Activated T-helper 1 cell treated with anti-CD3 and anti-CD28 coated beads, Interleukin-2, amount 50 U/mL, for 16 hours (primary cell): ENCODE results near the gene NLRX1.
"Not testable (repeated sequence)": the region's sequence is repeated elsewhere in the genome, so short reads cannot be mapped to it uniquely, and the experiment has no call there.

ENCODE experiments used
- DNase-seq, 2 donors: peaks; one replicate each; pipeline ENCODE4 v3.0.0-alpha.2; 2020; ENCODE audit warnings: low read depth in 1 of 2, low spot score in 1 of 2

NLRX1 gene, protein sequence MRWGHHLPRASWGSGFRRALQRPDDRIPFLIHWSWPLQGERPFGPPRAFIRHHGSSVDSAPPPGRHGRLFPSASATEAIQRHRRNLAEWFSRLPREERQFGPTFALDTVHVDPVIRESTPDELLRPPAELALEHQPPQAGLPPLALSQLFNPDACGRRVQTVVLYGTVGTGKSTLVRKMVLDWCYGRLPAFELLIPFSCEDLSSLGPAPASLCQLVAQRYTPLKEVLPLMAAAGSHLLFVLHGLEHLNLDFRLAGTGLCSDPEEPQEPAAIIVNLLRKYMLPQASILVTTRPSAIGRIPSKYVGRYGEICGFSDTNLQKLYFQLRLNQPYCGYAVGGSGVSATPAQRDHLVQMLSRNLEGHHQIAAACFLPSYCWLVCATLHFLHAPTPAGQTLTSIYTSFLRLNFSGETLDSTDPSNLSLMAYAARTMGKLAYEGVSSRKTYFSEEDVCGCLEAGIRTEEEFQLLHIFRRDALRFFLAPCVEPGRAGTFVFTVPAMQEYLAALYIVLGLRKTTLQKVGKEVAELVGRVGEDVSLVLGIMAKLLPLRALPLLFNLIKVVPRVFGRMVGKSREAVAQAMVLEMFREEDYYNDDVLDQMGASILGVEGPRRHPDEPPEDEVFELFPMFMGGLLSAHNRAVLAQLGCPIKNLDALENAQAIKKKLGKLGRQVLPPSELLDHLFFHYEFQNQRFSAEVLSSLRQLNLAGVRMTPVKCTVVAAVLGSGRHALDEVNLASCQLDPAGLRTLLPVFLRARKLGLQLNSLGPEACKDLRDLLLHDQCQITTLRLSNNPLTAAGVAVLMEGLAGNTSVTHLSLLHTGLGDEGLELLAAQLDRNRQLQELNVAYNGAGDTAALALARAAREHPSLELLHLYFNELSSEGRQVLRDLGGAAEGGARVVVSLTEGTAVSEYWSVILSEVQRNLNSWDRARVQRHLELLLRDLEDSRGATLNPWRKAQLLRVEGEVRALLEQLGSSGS

DNA sequence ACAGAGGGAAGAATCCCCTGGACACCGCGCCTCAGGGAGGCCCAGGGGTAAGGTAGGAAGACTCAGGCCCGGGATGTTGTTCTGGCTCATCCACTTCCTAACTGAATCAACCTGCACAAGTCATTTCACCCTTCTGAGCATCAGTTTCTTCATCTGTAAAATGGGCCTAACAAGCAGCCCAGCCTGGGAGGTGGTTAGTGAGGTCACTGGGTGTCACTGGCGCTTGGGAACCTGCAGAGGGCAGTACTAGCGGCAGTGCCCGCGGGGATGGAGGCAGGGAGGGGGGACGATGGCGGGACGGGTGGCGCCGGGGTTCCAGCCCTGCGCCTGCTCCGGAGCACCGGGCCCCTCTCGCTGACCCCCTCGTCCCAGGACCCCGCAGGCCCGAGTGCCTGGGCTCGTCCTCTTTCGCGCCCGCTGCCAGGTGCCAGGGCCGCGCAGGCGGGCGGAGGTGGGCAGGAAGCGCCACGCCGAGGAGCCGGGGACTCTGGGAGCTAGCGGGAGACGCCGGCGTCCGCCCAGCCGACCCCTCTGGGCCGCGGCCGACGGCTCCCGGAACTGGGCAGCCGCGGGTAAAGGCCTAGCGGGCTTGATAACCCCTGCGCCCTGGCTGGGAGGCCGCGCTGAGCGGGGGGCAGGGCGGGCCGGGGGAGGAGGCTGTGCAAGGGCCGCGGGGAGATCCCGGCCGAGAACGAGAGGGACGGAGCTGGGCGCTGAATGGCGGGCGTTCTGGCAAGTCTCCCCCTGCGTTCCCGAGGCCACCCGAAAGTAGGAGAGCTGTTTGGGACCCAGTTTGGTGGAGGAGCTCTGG is at the start of gene NLRX1:
NLRX1 (plus strand) TSS at position 255 of the 811 bp plus-strand sequence. CDS start 2,679 bp downstream, outside the sequence.
- peak; percentile 67 to 71 for DNase-seq

DNA sequence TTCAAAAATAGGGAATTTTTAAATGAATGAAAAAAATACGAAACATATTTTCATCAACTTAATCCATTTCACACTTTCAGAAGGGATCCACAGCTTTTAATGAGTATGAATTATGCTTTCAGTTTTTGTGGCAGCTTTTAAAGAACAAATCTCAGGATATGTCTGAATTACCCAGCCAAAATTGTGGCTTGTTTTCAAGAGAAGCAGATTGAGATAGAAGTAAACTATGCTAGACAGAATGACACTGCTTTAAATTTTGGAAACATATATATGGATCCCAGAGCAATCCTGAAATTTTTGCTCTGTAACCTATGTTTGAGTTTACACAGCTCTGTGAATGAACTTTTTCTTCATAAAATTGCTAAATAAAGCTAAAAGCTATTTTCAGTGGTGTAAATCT is 49.6 kb upstream of the NLRX1 start:
- DNase-seq = no peak

DNA sequence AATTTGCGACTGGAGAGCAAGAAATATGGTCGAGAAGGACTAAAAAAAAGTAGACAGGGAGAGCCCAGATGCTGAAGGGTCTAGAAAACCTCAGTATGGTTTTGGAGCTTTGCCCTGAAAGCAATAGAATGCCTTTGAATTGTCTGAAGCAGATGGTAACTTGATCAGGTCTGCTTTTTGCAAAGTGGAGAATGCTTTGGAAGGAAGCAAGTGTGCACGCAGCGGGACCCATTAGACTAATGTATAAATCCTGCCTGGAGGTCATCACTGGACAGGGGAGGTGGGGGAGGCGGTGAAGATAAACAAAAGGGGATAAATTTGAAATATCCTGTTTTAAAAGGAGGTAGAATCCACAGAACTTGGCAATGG is 47.9 kb upstream of the NLRX1 start:
- no peak for DNase-seq

DNA sequence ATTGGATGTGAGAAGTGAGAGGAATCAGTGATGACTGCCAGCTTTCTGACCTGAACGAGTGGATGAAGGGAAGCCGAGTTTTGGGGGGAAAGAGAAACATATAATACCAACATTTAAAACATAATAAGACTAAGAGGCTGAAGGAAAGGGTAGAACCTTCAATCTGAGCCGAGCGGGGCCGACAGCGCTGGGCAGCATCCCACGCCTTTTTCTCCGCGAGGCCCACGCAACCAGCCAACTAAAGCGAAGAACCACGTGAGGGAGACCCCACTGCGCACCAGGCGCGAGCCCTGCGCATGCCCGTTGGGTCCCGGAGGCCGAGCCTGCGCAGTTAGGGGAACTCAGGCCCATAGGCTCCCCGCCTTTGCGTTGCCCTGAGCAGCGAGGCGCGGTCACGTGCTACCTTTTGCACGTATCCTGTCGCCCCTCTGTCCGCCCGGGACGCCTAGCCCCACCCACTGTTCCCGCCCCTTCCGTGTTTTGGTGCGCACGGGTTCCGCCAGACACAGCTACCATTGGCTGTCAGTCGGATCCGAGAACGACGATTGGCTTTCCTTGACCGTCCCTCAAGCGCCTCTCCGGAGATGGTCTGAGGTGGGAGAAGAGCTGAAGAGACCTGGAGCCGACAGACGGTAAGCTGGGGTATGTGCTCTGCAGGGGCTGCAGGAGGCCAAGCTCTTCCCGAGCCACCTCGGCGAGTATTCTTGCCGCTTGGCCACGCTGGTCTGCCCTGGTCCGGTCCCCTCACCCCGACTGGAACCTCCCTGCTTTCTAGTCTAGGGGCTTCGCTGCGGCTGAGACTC is 47.3 kb upstream of the NLRX1 start, which contains the start of gene HINFP:
HINFP (plus strand) TSS at position 573 of the 803 bp plus-strand sequence. CDS start 5,365 bp downstream, outside the sequence.
- DNase-seq = peak; percentile 99 to 100

DNA sequence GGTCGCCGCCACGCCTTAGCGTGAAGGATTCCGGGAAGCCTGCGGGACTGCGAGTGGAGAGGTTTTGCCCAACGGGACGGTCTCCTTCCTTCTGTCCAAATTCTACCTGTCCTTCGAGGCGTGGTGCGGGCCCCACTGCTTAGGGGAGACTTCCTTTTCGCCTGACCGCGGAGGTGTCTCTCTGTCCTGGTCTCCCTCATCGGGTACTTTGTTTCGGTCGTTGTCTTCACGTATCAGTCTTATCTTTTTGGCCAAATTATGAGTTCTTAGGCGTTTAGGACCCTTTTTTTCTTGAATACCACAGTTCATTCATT is 46.8 kb upstream of the NLRX1 start:
- no peak for DNase-seq

DNA sequence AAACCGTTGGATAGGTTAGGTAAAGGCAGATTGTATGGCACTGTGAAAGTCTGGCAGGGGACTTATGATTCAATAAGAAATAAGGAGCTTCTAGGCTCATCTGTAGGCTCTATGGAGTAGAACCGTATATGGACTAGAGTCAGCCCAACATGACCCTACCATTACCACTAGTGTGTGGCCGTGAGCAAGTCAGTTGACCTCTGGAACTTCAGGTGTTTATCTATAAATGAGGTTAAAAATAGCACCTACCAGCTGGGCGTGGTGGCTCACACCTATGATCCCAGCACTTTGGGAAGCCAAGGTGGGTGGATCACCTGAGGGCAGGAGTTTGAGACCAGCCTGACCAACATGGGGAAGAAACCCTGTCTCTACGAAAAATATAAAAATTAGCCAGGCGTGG is 42.7 kb upstream of the NLRX1 start:
- no peak for DNase-seq

DNA sequence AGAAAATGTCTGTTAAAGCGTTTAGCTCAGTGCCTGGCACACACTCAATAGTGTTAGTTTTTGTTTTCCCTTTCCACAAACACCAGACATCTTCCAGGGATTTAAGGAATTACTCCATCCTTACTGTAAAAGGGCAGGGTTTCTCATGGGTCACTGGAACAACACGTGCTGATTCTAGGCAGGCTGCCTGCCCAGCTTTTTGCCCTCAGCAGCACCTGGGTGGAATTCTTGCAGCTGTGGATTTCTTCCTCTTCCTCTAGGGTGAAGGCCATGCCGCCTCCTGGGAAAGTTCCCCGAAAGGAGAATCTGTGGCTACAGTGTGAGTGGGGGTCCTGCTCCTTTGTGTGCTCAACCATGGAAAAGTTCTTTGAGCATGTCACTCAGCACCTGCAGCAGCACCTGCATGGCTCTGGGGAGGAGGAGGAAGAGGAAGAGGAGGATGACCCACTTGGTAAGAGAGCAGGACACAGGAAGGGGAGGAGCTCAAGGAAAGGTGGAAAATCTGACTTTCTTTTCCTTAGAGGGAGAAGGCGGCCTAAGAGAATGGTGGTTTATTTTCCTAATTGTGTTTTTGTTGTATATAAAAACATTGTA is 41.8 kb upstream of the NLRX1 start:
- no peak for DNase-seq

DNA sequence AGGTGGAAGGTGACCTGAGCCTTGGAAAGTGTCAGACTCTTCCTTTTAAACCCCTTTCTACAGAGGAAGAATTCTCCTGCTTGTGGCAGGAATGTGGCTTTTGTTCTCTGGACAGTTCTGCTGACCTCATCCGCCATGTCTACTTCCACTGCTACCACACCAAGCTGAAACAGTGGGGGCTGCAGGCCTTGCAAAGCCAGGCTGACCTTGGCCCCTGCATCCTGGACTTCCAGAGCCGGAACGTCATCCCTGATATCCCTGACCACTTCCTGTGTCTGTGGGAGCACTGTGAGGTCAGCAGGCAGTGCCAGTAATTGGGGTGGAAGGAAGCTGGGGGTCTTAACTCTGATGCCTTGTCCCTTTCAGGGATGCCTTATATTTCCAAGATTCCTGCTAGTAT is 37.9 kb upstream of the NLRX1 start:
- DNase-seq = no peak

DNA sequence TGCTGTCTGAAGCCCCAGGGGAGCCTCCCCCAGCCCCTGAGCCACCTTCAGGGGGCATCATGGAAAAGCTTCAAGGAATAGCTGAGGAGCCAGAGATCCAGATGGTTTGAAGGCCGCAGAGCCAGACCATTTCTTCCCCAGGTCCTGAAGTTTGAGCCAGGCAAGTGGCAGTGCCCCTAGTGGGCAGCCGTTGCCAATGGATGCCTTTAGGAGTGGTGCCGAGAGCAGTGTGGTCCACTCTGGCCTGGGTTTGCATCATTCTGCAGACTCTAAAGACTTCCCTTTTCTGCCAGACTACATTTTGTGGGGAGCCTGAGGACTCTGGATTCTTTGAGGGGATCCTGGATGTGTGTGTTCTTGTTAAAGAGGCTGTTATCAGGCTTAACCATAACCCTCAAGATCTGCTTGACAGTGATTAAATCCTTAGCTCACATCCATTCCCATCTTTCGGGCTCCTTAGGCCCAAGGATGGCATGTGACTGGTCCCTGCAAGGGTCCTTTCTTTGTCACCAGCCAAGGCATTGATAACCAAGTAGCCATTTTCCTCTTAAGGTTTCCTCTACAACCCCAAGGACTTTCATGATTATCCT is 34.0 kb upstream of the NLRX1 start:
- no peak for DNase-seq

DNA sequence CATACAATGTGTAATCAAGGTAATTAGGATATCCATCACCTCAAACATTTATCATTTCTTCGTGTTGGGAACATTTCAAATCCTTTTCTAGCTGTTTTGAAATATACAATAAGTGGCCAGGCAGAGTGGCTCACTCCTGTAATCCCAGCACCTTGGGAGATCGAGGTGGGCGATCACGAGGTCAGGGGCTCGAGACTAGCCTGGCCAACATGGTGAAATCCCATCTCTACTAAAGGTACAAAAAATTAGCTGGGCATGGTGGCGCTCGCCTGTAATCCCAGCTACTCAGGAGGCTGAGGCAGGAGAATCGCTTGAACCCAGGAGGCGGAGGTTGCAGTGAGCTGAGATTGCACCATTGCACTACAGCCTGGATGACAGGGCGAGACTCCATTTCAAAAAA is 29.2 kb upstream of the NLRX1 start:
- DNase-seq = not testable (repeated sequence)

DNA sequence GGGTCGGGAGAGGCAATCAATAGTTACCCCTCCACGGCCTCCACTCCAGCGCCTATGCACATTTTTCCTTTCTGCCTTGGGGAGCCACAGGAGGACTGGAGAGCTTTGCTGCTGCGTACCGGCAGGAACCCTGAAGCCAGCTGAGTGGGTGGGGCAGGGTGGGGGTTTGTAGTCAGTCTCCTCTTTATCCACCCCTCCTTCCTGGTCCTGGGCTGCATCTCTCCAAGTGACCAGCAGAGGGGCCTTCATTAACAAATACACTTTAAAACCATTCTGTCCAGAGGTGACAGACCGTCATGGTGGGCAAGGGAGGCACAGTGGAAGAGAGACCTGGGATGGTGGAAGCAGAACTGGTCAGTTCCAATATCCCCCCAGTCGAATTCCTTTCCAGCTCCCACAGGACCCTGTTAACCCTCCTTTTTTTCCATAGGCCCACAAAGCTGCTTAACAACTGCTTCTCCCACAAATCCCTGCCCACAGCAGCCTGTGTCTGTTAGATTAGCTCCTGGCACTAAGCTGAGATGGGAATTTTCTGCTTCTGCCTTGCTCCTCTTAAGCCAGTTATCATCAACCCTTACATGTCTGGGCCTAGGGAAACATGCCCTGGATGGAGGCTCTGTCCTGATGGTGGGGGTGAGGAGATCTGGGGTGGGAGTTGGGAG is 23.6 kb upstream of the NLRX1 start:
- no peak for DNase-seq

DNA sequence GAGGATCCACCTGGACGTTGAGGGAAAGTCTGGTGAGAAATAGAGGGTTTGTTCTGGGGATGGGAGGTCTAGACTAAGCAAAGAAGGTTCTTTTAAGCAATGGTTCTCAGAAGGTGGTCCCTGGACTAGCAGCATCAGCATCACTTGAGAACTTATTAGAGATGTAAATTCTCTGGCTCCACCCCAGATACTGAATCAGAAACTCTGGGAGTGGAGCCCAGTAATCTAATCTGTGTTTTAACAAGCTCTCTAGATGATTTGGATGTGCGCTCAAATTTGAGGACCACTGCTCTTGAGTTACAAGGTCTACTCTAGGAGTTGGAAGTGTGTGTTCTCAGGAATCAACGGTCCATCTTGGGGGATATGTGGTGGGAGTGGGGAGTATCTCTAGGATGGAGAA is 23.0 kb upstream of the NLRX1 start:
- DNase-seq = no peak

DNA sequence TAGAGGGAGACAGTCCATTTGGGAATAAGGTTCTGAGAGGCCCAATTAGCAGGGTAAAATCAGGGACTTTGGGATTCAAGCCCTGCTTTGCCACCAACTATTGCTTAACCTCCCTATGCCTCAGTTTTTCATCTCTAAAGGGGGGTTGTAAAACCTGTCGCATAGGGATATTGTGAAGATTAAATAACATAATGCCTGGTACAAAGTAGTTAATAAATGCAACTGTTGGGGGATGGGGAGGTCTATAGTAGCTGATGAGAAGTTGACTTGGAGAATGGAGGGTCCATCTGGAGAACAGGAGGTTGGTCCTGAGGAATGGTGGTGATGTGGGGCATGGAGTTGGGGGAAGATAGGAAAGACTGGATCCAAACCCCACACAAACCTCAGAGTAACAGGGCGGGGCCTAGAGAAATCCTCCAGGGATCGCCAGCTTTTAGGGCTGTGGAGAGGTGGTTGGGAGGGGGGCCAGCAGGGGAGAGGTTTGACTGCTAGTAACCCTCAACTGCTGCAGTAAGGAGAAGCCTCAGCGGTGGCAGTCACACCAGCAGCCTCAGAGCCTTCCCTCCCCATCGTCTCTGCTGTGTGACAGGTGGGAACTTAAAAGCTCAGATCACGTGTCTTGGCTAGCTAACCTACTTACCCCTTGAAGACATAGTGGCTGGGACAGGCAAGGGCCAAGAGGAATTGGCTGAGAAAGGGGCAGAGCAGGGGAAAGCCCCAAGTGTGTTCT is 20.8 kb upstream of the NLRX1 start:
- no peak for DNase-seq

DNA sequence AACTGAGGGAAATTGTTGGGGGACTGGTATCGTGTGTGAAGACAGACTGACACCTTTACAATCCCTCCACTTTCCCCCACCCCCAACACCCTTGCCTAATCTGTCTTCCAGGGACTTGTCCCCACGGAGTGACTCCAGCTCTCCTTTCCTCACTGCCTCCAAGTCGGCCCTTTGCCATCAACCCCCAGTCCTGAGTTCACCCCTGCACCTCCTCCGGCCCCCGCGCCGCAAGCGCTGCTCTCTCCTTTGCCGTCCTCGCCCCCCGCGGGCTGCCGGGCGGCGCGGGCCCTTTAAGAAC is 19.9 kb upstream of the NLRX1 start:
- DNase-seq = no peak

DNA sequence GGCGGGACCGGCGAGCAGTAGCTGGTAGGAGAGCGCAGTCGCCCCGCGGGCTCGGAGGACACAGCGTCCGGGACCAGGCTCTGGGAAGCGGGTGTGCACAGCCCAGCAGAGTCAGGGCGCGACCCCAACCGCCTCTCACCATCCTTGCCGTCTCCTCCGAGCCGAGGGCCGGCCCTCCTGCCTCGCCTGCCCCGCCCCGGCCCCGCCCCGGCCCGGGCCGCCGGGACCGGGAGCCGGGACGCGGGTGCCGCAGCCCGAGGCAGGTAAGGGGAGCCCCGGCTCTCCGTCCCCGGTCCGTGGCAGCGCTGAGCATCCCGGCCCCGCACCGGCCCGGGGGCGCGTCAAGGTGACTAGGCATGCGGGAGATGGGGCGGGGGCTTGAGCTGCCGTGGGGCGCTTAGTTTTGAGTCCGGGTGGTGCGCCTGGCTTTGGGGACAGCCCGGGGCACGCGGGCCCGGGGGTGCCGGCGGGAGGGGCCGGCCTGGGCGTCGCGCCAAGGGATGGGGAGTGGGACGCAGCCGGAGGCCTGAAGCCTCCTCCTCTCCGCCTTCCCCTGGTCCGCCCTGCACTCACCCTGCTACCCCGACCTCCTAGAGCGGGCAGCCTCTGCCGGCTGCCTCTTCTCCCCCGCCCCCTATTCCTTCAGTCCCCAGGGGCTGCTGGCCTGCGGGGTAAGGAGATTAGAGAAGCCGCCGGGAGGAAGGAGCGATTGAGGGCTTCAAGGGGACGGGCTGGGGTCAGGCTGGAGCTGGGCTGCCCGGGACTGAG is 19.3 kb upstream of the NLRX1 start, which contains the start of gene ABCG4:
ABCG4 (plus strand) TSS at position 35 of the 768 bp plus-strand sequence. CDS start 914 bp downstream, outside the sequence.
- no peak for DNase-seq

DNA sequence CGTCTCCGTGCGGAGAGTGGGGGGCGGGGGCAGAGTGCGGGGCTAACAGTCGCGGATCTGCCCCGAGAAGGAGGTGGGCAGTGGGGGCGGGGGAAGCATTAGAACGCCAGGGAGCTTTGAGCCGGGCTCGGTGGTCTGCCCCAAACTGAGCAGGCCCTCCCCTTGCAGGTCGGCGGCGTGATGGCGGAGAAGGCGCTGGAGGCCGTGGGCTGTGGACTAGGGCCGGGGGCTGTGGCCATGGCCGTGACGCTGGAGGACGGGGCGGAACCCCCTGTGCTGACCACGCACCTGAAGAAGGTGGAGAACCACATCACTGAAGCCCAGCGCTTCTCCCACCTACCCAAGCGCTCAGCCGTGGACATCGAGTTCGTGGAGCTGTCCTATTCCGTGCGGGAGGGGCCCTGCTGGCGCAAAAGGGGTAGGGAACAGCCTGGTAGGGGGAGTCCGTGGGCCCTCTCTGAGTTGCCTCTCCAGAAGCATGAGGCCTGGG is 18.7 kb upstream of the NLRX1 start:
- no peak for DNase-seq

DNA sequence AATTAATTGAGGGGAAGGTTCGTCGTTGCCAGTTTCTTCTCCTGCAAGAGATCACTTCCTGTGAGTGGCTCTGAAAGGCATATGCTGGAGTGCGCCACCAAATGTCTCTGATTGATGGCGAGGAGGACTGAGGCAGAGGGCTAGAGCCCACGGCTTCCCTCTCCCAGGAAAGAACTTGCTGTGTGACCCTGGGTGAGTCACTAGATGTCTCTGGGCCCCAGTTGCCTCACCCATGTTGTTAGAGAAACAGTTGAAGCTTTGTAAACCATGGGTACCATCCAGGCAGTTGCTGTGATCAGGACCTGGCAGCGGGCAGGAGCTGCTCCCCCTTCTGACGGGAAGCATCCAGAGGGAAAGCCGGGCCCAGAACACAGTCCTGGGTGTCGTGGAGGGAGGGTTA is 16.5 kb upstream of the NLRX1 start:
- no peak for DNase-seq

DNA sequence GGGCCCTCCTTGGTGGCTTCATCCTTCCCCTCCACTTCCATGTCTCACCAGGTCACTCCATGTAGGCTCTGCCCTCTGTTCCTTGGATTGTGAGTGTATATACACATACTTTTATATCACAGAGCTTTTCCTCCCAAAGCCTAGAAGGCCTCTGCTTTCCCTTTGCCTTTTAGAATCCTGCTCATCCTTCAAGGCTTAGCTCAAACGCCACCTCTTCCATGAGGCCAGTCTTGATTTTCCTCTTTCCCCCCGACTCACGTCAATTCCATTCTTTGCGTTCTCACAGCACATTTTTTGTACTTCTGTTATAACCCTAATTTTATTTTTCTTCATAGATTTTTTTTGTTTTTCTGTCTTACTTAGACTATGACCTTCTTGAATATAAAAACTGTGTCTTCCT is 15.9 kb upstream of the NLRX1 start:
- DNase-seq = no peak
